ENCODE data around the gene OGFOD3.

Gene OGFOD3

DNA sequence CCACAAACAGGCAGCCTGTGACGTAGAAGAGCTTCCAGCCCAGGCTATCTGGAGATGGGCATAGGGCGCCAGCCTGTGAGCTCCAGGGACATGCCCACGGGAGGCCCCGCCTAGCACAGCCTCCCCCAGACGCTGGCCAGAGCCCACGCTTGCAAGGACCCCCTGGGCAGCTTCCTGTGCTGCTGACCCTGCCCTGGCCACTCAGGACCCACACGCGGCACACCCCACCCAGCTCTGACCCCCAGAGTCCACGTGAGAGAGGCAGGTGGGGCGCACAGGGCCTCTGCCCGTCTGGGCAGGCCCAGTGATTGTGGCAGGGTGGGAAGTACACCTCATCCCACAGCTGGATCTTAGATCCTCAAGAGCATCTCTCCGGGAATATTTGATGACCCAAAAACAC is 28.3 kb upstream of the OGFOD3 start:
- no peak for DNase-seq (ENCODE audit: low read depth, low spot score)

GRCh38 chr17:82446124-82446523 is 27.7 kb upstream of the OGFOD3 start:
- DNase-seq (ENCODE audit: low read depth, low spot score): no peak

DNA sequence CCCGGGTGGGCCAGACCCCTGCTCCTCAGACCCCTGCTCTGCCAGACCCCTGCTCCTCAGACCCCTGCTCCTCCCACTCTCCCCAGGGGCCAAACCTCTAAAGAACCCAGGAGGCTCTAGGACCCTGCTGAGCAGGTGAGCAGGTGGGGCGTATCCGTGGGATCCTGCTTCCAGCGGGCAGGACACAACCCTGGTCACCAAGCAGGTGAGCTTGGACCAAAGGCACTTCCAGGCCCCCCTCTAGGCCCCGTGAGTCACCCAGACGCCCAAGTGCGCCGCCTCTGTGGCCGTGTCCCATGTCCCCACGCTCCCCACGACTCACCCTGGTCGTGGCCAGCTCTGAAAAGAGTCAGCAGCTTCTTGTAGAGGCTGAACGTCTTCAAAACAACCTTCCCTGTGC is 27.2 kb upstream of the OGFOD3 start:
- DNase-seq (ENCODE audit: low read depth, low spot score): no peak

DNA sequence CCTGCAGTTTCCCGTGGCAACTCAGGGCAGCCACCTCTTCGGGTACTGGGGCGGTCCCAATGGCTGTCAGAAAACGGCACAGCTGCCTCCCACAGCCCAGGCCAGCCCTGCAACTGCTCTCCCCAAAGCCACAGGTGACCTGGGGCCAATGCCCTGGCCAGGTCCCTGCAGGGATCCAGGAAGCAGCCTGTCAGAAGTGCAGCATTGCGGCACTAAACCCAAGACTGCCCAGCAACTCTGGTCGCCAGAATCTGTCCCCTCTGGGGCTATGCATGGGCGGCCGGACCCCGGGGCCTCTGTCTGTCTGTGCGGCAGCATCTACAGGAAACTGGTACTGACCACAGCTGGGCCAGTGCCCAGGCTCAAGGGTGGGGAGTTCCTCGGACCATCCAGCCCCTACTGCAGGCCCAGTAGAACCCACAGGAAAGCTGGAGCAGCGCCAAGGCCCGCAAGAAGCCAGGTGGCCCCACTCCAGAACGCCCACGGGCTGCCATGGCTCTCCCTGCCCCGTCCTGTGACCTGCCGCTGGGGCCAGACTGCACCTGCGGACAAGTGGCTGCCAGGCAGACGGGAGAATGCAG is 26.6 kb upstream of the OGFOD3 start:
- no peak for DNase-seq (ENCODE audit: low read depth, low spot score)

DNA sequence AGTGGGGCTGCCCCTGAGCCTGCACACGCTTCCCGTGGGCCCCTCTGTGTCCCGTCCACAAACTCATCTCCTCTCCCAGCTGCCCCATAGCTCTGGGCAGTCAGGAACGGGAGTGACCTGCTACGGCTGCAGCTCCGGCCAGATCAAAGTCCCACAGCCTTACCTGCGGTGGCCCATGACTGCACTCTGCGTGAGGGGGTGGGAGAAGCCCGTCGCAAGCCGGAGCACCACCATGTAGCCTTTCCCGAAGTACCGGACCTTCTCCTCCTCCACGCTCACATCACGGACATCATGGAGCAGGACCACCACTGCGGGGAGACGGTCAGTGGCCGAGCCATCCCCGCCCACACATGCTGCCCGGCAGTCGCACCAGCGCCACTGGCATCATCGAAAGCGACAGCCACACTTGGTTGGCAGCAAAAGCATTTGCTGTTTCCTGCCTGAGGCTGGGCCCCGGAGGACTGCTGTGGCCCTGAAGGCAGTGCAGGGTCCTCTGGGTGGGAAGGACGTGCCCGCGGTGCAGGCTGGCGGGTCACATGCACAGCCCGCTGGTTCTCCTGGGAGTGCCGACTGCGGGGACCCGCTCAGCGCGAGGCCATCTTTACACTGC is 26.0 kb upstream of the OGFOD3 start:
- DNase-seq (ENCODE audit: low read depth, low spot score): no peak

GRCh38 chr17:82443465-82444283 is 25.3 kb upstream of the OGFOD3 start:
- DNase-seq (ENCODE audit: low read depth, low spot score): no peak

DNA sequence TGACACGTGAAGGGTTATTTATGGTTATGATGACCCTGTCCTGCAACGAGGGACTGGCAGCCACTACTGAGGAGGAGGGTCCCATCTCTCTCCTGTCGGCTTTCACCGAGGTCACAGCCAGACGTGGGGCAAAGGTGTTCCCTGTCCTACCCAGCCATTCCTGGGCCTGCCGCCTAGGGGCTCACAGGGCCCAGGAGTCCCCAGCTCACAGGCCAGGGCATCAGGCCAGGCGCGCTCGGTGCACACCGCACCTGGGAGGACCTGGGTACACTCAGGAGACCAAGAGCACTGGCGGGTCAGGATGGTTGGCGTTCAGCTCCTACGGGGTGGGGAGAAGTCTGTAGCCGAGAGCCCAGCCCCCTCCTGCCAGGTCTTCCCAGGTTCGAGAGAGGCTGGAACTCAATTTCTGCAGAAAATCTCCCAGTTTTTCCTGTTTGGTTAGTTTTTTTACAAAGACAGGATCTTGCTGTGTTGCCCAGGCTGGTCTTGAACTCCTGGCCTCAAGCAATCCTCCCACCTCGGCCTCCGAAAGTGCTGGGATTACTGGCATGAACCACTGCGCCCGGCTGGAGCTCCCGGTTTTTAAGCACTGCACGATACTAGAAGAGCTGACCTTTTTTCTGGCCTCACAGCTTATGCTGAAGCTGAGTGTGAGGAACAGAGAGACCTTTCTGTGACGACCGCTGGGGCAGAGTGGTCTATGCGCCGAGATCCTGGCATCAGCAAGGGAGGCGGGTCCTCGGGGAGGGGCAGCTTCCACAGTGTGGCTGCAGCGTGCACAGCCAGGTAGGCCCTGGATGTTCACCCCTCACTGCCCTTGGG is 24.5 kb upstream of the OGFOD3 start:
- no peak for DNase-seq (ENCODE audit: low read depth, low spot score)

GRCh38 chr17:82441691-82442487 is 23.5 kb upstream of the OGFOD3 start:
- DNase-seq (ENCODE audit: low read depth, low spot score): no peak

GRCh38 chr17:82440991-82441627 is 22.7 kb upstream of the OGFOD3 start:
- DNase-seq (ENCODE audit: low read depth, low spot score): no peak

DNA sequence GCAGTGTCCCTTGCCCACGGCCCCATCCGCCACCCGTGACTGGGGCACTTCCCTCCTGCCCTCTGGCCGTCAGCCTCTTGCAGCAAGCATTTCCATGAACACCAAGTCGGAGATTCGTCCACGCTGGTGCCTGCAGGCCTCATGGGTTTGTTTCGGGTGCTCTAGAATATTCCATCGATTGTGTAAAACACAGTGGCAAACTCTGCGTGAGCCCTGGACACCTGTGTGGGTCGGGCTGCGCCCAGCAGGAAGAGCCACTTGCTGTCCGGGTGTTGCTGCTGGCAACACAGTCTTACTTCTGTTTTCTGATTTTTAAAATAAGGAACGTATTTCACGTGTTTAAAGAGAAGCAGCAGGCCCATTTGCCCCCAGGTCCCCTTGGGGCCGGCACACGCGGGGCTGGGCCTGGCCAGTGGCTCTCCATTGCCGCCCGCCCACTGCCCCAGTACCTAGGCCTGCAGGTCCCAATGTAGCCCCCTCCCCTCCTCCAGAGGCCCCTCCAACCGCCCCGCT is 22.1 kb upstream of the OGFOD3 start:
- DNase-seq (ENCODE audit: low read depth, low spot score): no peak

- no peak for DNase-seq (ENCODE audit: low read depth, low spot score)
Observed at GRCh38 chr17:82439829-82440365, 21.5 kb upstream of the OGFOD3 start.

- DNase-seq (ENCODE audit: low read depth, low spot score): no peak
Observed at GRCh38 chr17:82439194-82439828, 20.9 kb upstream of the OGFOD3 start.

- DNase-seq (ENCODE audit: low read depth, low spot score): no peak
Observed at GRCh38 chr17:82438401-82439193, 20.2 kb upstream of the OGFOD3 start.

DNA sequence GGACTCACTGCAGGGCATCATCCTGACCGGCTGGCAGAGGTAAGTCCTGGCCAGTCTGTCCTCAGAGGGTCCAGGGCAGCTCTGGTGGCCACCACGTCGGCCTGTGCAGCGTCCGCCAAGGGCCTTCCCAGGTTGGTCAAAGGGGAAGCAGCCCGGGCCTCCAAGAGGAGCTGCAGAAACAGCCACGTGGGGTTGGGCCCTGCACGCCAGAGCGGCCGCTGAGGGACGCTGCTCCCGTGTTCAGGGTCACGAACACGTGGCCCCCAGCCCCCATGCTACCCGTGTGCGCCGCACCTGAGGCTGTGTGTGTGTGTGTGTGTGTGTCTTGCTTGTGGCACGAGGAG is 18.9 kb upstream of the OGFOD3 start:
- DNase-seq (ENCODE audit: low read depth, low spot score): no peak

GRCh38 chr17:82436601-82437324 is 18.4 kb upstream of the OGFOD3 start:
- DNase-seq (ENCODE audit: low read depth, low spot score): no peak

DNA sequence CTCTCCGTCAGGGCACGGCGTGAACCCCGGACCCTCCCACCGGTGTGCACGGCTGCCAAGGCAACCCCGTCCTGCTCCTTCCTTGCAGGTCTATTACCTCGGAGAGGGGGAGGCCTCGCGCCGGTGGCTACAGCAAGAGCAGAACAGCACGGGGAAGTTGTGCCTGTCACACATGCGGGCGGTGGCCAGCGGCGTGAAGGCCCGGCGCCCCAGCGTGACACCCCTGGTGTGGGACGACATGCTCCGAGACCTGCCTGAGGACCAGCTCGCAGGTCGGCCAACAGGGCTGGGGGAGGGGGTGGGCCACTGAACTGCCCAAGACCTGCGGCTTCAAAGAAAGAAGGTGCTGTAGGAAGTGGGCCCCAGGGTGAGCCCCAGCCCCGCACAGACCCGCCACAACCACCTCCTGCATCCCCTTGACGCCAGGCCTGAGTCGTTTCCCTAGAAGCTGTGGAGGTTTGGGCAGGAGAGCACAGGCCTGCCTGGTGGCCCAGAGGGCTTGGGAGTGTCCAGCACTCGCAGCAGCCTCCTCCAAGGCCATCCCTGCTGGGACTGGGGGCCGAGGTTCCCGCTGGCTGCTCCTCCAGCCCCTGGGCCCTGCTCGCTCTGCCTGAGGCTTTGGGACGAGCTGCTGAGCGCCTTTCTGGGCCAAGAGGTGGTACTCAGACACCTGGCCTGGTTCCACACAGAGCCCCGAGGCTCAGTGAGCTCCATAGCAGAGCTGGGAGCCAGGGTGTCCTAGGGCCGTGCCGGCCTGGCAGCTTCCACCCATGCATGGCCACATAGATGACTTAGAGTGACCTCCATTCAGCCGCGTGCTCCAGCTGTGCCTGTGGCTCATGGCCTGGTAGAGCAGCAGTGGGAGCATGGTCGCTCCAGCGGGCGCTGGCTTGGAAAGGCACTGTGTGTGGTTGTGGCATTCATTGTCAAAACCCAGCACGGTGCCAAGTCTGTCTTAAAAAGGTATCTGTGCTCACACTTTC is 17.5 kb upstream of the OGFOD3 start:
- DNase-seq (ENCODE audit: low read depth, low spot score): no peak

GRCh38 chr17:82435103-82435502 is 16.7 kb upstream of the OGFOD3 start:
- no peak for DNase-seq (ENCODE audit: low read depth, low spot score)

Measured in activated naive CD8-positive, alpha-beta T cell treated with anti-CD3 and anti-CD28 coated beads, Interleukin-2, amount 50 U/mL, for 16 hours (primary cell).